Ectodermal cell (in vitro differentiated cells): ENCODE results near the gene KLF13.

Source experiments
- H3K27ac ChIP-seq: 2 replicates; pipeline ENCODE4 v1.7.0; 2013; ENCODE audit warnings: mild to moderate bottlenecking, low read depth, low read length; ENCODE audit not compliant: insufficient read depth, poor library complexity, severe bottlenecking
- H3K27me3 ChIP-seq: 2 replicates; pipeline ENCODE4 v1.7.0; 2013; ENCODE audit warnings: mild to moderate bottlenecking, low read length; ENCODE audit not compliant: insufficient read depth, control insufficient read depth, poor library complexity, severe bottlenecking
- H3K36me3 ChIP-seq: one replicate; pipeline ENCODE4 v1.7.0; 2013; ENCODE audit warnings: low read length; ENCODE audit not compliant: control insufficient read depth, insufficient read depth
- H3K4me1 ChIP-seq: one replicate; pipeline ENCODE4 v1.7.0; 2013; ENCODE audit warnings: low read length; ENCODE audit not compliant: control insufficient read depth, insufficient read depth
- H3K4me3 ChIP-seq: 2 replicates; pipeline ENCODE4 v1.7.0; 2013; ENCODE audit warnings: low read depth, low read length, control low read depth; ENCODE audit not compliant: insufficient read depth
- H3K9me3 ChIP-seq: 2 replicates; pipeline ENCODE4 v1.7.0; 2013; ENCODE audit warnings: mild to moderate bottlenecking, low read length, moderate library complexity; ENCODE audit not compliant: control insufficient read depth
- WGBS, 2 experiments: methylation state at CpG; one replicate each; pipeline ENCODE4 v1.1.7; 2013; ENCODE audit warnings: missing lambda C conversion rate in 2 of 2; 5-methylcytosine and 5-hydroxymethylcytosine counted together

Gene KLF13

GRCh38 chr15:31357148-31357547 is 30.5 kb downstream of the KLF13 start:
- no peaks in the 10 kb centered on the region for H3K9me3 ChIP-seq
- H3K36me3 ChIP-seq, result no peaks in the 10 kb centered on the region
- H3K4me1 ChIP-seq, result peaks cover 38% of the 10 kb centered on the region
- no peak overlapping the region for H3K4me3 ChIP-seq
- no peak overlapping the region for H3K27ac ChIP-seq
- H3K27me3 ChIP-seq, result no peaks in the 10 kb centered on the region
- 84 to 86% methylated on average over 13 of the region's 13 CpGs for WGBS, 2 experiments

DNA sequence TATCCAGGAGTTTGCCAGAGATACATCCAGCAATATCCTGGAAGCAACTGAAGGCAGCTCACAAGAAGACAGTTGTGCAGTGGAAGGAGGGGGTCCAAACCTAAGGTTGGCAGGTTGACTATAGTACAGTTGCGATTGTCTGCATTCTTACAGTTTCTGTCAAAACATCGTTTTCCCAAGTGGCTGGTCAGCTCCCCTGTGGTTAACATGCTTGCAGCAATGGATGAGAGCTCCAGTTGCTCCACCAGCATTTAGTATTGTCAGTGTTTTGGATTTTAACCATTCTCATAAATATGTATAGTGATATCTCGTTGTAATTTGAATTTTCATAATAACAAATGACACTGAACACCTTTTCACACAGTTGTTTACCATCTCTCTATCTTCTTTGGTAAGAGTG is 31.5 kb downstream of the KLF13 start:
- WGBS, 2 experiments, result 86 to 90% methylated on average over 2 to 3 of the region's 3 CpGs

DNA sequence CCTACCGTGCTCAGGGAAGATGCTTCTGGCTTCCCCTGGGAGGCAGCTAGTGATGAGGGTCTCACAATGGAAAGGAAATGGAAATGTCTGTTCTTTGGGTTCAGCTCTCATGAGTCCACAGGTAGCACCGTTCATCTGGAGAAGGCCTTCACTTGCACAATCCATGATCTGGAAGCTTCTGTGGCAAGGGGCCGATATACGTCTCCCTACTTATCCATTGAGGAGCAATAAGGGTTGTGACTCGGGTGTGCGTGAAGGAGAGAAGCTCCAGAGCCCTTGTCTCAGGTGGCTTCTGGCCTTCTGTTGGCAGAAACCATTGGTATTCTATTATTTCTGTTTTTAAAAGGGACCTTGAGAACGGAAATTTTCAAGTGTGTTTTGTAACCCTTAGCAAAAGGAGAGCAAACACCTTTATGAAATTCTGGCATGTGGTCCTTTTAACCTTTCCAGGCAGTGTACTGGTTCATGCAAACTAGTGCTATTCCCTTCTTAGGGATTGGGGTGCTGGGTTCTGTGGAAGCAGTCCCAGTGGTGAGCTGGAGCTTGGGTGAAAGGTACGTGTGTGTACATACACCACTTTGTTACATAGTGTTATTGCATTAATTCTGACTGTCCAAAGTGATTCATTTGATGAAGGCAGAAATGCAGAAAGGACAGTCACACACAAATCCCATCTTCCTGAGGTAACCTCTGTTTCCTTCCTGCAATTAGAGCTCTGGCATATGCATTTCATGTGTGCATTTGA is 32.5 kb downstream of the KLF13 start:
- H3K27me3 ChIP-seq, result no peaks in the 10 kb centered on the region
- H3K9me3 ChIP-seq, result no peaks in the 10 kb centered on the region
- no peak overlapping the region for H3K27ac ChIP-seq
- H3K36me3 ChIP-seq, result no peaks in the 10 kb centered on the region
- H3K4me3 ChIP-seq, result no peak overlapping the region
- H3K4me1 ChIP-seq, result peaks cover 21% of the 10 kb centered on the region
- WGBS, 2 experiments, result 94 to 96% methylated on average over 7 to 8 of the region's 8 CpGs

More for the DNA sequence above, 31.5 kb downstream of the KLF13 start:
- Histone ChIP-seq H3K27ac (no peak overlapping the region), H3K4me1 (peaks cover 31% of the 10 kb centered on the region), H3K9me3 (no peaks in the 10 kb centered on the region), H3K27me3 (no peaks in the 10 kb centered on the region), H3K4me3 (no peak overlapping the region), H3K36me3 (no peaks in the 10 kb centered on the region)

GRCh38 chr15:31359702-31360111 is 33.1 kb downstream of the KLF13 start:
- no peaks in the 10 kb centered on the region for H3K27me3 ChIP-seq
- H3K9me3 ChIP-seq, result no peaks in the 10 kb centered on the region
- no peak overlapping the region for H3K27ac ChIP-seq
- H3K4me3 ChIP-seq, result no peak overlapping the region
- H3K4me1 ChIP-seq, result peaks cover 23% of the 10 kb centered on the region
- WGBS, 2 experiments, result 87 to 93% methylated on average over 7 of the region's 7 CpGs
- no peaks in the 10 kb centered on the region for H3K36me3 ChIP-seq

DNA sequence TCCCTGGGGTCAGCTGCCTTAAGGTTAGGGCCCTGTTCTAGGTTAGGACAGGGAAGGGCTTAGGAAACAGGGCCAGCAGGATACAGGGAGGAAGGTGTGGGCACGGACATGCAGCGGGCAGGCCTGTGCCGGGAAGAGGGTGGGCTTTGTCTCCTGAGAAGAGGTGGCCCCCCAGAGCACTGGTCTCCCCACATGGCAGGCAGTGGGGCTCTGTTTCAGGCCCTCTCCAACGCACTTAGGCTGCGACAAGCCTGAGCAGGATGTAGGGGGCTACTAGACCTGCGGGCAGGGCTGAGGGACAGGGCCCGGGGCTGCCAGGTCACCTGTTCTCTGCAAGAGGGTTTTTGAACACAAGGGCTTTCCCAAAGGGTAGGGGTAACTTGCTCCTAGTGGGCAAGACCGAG is 33.5 kb downstream of the KLF13 start:
- 91 to 92% methylated on average over 8 of the region's 8 CpGs for WGBS, 2 experiments
- H3K27me3 ChIP-seq, result no peaks in the 10 kb centered on the region
- H3K36me3 ChIP-seq, result no peaks in the 10 kb centered on the region
- no peak overlapping the region for H3K27ac ChIP-seq
- no peaks in the 10 kb centered on the region for H3K9me3 ChIP-seq
- peaks cover 27% of the 10 kb centered on the region for H3K4me1 ChIP-seq
- no peak overlapping the region for H3K4me3 ChIP-seq

DNA sequence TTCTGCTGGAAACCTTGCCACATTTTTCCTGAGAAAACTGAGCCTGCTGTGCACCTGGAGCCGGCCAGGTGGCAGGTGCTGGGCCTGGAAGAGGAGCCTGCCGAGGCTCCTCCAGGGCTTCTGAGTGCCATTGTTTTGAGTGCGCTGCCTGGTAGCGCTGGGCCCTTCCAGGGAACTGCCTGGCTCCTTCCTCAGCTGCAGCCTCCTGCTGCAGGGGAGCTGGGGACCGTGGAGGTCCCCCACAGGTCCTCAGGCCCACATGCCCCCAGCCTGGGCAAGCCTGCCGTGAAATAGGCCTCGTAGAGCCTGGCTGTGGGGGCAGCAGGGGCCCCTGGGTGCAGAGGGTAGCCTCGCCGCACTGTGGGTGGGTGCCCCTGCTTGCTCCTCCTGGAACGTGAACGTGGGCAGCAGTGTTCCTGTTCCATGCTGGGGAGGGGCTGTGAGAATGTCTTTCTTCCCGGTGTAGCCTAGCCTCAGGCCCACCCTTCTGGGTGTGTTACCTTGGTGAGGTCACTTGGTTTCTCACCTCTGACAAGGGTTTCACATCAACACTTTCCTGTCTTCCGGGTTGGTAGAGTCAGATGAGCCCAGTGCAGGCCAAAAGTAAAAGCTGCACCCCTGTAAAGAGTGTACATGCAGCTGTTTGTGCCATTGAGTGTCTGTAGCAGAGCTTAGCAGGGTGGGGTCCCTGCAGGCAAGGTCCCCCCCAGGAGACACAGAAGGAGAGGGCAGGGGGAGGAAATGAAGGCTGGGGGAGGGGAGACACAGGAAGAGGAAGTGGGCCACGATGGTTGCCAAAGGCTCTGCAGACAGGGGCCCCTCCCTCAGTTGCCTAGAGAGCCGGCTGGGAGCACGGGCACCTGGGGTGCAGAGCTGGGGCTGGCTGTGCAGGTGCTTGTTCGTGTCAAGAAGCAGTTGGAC is 34.5 kb downstream of the KLF13 start:
- Histone ChIP-seq H3K36me3 (no peaks in the 10 kb centered on the region), H3K9me3 (no peaks in the 10 kb centered on the region), H3K27ac (no peak overlapping the region)

DNA sequence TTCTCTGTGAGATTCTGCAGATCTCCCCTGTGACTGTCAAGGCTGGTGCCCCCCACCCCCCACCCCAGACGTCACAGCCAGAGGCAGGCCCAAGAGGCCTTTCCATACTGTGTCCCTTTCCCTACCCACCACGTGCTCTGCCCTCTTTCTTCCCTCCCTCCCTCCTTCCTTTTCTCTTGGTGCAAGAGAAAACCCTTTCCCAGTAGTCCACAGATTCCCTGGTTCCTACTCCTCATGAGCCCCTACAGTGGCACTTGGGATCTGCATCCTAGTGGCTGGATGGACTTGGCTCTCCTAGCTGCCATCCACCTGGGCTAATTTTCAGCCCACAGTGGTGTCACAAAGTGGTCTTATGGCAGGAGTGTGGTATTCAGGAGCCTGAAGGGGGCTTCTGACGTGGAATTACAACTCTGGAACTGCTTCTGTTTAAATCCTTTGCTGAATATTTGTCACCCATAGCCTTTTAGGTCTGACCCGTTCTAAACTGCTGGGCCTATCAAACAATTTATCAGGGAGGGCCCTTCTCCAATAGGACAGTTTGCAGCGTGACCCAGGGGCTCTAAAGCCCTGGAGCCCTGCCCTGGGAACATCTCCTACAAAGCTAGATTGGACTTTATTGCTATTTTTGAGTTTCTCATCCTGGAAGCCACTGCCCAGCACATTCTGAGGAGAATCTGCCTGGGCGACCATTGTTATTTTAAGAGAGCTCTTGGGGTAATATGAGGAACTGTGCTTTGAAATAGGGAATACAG is 35.3 kb downstream of the KLF13 start:
- Histone ChIP-seq H3K9me3 (no peaks in the 10 kb centered on the region), H3K4me1 (peaks cover 38% of the 10 kb centered on the region), H3K27ac (no peak overlapping the region), H3K27me3 (no peaks in the 10 kb centered on the region), H3K36me3 (no peaks in the 10 kb centered on the region), H3K4me3 (no peak overlapping the region)
- 60 to 63% methylated on average over 5 to 6 of the region's 6 CpGs for WGBS, 2 experiments

More for the DNA sequence above, 34.5 kb downstream of the KLF13 start:
- Histone ChIP-seq H3K27me3 (no peaks in the 10 kb centered on the region), H3K4me3 (no peak overlapping the region), H3K4me1 (peaks cover 30% of the 10 kb centered on the region)
- WGBS, 2 experiments, result 72 to 74% methylated on average over 17 of the region's 17 CpGs

DNA sequence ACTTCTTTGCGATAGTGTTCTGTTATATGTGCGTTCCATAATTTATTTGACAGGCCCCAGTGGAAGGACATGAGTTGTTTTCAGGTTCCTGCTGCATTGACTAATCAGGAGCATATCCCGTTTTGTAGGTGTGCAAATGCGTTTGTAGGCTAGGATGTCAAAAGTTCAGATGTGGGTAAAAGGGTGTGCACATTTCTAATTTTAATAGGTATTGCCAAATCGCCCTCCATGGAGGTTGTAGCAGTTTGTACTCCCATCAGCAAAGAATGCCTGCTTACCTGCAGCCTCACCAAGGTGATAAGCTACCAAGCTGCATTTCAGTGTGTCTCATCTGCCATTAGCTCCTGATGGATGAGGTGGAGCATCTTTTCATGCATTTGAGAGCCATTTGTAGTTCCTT is 36.3 kb downstream of the KLF13 start:
- H3K4me1 ChIP-seq, result peaks cover 32% of the 10 kb centered on the region
- WGBS, 2 experiments, result 74 to 76% methylated on average over 5 of the region's 5 CpGs

GRCh38 chr15:31364301-31365031 is 37.8 kb downstream of the KLF13 start:
- Histone ChIP-seq H3K4me1 (peaks cover 32% of the 10 kb centered on the region), H3K27me3 (no peaks in the 10 kb centered on the region), H3K4me3 (no peak overlapping the region), H3K9me3 (no peaks in the 10 kb centered on the region), H3K27ac (no peak overlapping the region), H3K36me3 (no peaks in the 10 kb centered on the region)
- WGBS, 2 experiments, result 70 to 76% methylated on average over 10 of the region's 10 CpGs

More for the DNA sequence above, 36.3 kb downstream of the KLF13 start:
- no peaks in the 10 kb centered on the region for H3K36me3 ChIP-seq
- no peak overlapping the region for H3K27ac ChIP-seq
- no peaks in the 10 kb centered on the region for H3K27me3 ChIP-seq
- no peak overlapping the region for H3K4me3 ChIP-seq
- no peaks in the 10 kb centered on the region for H3K9me3 ChIP-seq
